Body of pancreas (tissue), 4 donors: ENCODE results near the gene PDZD2.

Experiments used
- POLR2A ChIP-seq, 3 donors: fragments of 450-650 bp; IDR thresholded peaks; one replicate each; pipeline ENCODE4 v1.6.1; 2016; ENCODE audit warnings: antibody characterized with exemption in 3 of 3, mild to moderate bottlenecking in 2 of 3
- TF ChIP-seq, protein P1 (sequence below), 7 experiments: fragments of 450-650 bp in 4 of 7; fragments of 200-600 bp in 3 of 7; sonication (generic) in 3 of 7; IDR thresholded peaks; one replicate each; pipeline ENCODE4 v1.5.1; 2016 to 2019; ENCODE audit warnings: antibody characterized with exemption in 7 of 7

DNA sequence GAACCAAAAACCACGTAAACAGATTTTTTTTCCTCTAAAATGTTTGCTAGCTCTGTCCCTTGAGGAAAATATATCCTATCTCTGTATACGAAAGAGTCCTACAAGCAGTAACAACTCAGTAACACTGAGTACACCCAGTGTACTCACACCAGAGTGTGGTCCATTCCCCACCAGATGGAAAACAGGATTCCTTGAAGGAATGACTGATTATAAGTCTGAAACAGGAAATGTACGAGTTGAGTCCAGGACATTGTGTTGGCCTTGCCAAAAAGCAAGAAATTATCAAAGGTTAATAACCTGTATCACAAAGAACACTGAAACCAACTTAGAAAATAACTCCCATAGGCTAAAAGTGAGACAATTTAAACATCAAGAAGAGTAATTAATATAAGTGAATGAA, 514.8 kb downstream of the PDZD2 start:
- TF ChIP-seq, protein P1, sequence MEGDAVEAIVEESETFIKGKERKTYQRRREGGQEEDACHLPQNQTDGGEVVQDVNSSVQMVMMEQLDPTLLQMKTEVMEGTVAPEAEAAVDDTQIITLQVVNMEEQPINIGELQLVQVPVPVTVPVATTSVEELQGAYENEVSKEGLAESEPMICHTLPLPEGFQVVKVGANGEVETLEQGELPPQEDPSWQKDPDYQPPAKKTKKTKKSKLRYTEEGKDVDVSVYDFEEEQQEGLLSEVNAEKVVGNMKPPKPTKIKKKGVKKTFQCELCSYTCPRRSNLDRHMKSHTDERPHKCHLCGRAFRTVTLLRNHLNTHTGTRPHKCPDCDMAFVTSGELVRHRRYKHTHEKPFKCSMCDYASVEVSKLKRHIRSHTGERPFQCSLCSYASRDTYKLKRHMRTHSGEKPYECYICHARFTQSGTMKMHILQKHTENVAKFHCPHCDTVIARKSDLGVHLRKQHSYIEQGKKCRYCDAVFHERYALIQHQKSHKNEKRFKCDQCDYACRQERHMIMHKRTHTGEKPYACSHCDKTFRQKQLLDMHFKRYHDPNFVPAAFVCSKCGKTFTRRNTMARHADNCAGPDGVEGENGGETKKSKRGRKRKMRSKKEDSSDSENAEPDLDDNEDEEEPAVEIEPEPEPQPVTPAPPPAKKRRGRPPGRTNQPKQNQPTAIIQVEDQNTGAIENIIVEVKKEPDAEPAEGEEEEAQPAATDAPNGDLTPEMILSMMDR (IDR thresholded peaks at IDR 0.05) = no peak
- no peak for TF ChIP-seq POLR2A (IDR thresholded peaks at IDR 0.05)
